HG03565 (cell line): ENCODE measurements around the gene CA5A.
"Not testable (repeated sequence)": the region's sequence is repeated elsewhere in the genome, so short reads cannot be mapped to it uniquely, and the experiment has no call there.

ENCODE experiments used
- ATAC-seq: cut with Tn5 transposase; IDR thresholded peaks from one replicate; pipeline ENCODE4 v1.9.1; 2021; ENCODE audit warnings: mild to moderate bottlenecking, moderate library complexity; ENCODE audit not compliant: unreplicated experiment

Gene CA5A

GRCh38 chr16:87926246-87927194 is 9.8 kb downstream of the CA5A start:
- no peak for ATAC-seq

- ATAC-seq: no peak
These were observed 11.3 kb downstream of the CA5A start for GRCh38 chr16:87924811-87925670.

- no peak for ATAC-seq
These were observed 12.1 kb downstream of the CA5A start for GRCh38 chr16:87924041-87924810.

- no peak for ATAC-seq
These were observed 14.0 kb downstream of the CA5A start for GRCh38 chr16:87922250-87922871.

GRCh38 chr16:87921236-87921773 is 15.0 kb downstream of the CA5A start:
- ATAC-seq: no peak

GRCh38 chr16:87919681-87919994 is 16.7 kb downstream of the CA5A start:
- no peak for ATAC-seq

- no peak for ATAC-seq
These were observed 17.3 kb downstream of the CA5A start for GRCh38 chr16:87918866-87919680.

GRCh38 chr16:87918338-87918737 is 18.0 kb downstream of the CA5A start:
- ATAC-seq: no peak

GRCh38 chr16:87917503-87917902 is 18.8 kb downstream of the CA5A start:
- ATAC-seq: no peak

- ATAC-seq: no peak
These were observed 21.5 kb downstream of the CA5A start for GRCh38 chr16:87914812-87915211.

GRCh38 chr16:87914021-87914725 is 22.2 kb downstream of the CA5A start:
- not testable (repeated sequence) for ATAC-seq

GRCh38 chr16:87912691-87913090 is 23.6 kb downstream of the CA5A start:
- ATAC-seq: not testable (repeated sequence)

GRCh38 chr16:87911106-87911763 is 25.1 kb downstream of the CA5A start:
- not testable (repeated sequence) for ATAC-seq

- ATAC-seq: peak; percentile 73
These were observed 27.0 kb downstream of the CA5A start for GRCh38 chr16:87909203-87909935.

- ATAC-seq: not testable (repeated sequence)
These were observed 28.2 kb downstream of the CA5A start for GRCh38 chr16:87908101-87908500.

GRCh38 chr16:87905521-87905920 is 30.8 kb downstream of the CA5A start:
- ATAC-seq: not testable (repeated sequence)

GRCh38 chr16:87904963-87905362 is 31.4 kb downstream of the CA5A start:
- not testable (repeated sequence) for ATAC-seq

- ATAC-seq: not testable (repeated sequence)
These were observed 35.8 kb downstream of the CA5A start for GRCh38 chr16:87900489-87900888.
